ENCODE measurements around the gene ELF2.
"Not testable (repeated sequence)": the region's sequence is repeated elsewhere in the genome, so short reads cannot be mapped to it uniquely, and the experiment has no call there.

Gene ELF2

GRCh38 chr4:139076016-139076744 lies 100.8 kb downstream of the ELF2 start:
- no peak for DNase-seq

DNA sequence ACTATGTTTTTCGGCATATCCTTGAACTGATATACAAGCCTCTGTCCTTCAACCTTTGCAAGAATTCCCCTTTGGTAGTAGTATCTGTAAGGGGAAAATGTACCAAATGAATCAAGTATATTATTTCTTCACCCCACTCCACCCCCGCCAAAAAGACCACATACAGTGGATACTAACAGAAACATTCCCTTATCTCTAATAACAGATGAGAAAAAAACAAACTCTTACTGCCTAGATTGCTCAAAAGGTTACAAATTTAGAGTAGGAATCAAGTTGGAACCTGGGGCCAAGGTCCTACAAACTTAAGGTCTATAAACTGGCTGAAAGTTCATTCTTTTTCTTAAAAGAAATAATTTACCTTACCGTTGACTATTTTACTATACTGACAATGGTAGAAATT lies 116.4 kb downstream of the ELF2 start:
- no peak for DNase-seq

DNA sequence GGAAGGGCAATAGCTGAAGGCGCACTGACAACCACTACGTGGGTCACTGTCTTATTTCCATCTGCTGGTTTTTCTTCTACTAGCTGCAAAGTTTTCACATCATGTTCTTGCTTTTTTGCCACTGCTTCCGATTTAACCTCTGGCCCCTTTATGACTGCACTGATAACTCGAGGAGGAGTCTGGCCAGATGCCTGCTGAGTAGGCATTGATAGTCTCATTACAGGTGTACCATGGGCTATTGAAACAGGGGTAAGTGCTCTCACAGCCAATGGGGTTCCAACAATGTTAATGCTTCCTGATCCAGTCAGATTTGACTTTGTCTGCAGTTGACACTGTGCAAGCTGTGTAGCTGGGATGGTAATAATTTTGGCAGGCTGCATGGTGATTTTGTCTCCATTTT lies 118.0 kb downstream of the ELF2 start:
- not testable (repeated sequence) for DNase-seq

GRCh38 chr4:139054791-139055505 lies 122.1 kb downstream of the ELF2 start:
- DNase-seq: no peak

- no peak for DNase-seq
These were observed 123.1 kb downstream of the ELF2 start for GRCh38 chr4:139053909-139054308.

GRCh38 chr4:139050446-139050845 lies 126.6 kb downstream of the ELF2 start:
- DNase-seq: no peak

- DNase-seq: no peak
These were observed 129.0 kb downstream of the ELF2 start for GRCh38 chr4:139048026-139048425.

- DNase-seq: no peak
These were observed 132.7 kb downstream of the ELF2 start for GRCh38 chr4:139044291-139044690.

GRCh38 chr4:139042981-139043460 lies 134.0 kb downstream of the ELF2 start:
- peak; percentile 32 for DNase-seq

- DNase-seq: no peak
These were observed 138.1 kb downstream of the ELF2 start for GRCh38 chr4:139038874-139039443.

DNA sequence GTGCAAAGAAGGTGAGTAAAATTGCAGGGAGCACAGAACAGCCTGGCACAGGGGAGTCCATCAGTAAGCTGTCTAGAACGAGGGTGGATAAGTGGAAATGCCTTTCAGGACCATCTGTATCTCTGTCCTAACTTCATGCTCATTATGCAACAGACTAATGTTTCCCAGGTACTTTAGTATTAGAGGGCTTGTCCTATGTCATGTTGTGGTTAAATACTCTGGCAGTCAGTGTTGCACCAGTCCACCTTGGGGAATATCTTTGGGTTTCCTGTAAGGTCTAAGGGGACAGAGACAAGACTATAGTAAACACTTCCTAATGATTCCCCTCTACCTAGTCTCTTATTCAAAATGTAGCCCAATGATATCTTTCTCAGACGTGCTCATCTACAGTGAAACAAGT lies 140.1 kb downstream of the ELF2 start:
- no peak for DNase-seq

- no peak for DNase-seq
These were observed 141.4 kb downstream of the ELF2 start for GRCh38 chr4:139035650-139036049.

- peak; percentile 78 for DNase-seq
These were observed 146.3 kb downstream of the ELF2 start for GRCh38 chr4:139030614-139031235.

GRCh38 chr4:139029866-139030363 lies 147.1 kb downstream of the ELF2 start:
- DNase-seq: not testable (repeated sequence)

DNA sequence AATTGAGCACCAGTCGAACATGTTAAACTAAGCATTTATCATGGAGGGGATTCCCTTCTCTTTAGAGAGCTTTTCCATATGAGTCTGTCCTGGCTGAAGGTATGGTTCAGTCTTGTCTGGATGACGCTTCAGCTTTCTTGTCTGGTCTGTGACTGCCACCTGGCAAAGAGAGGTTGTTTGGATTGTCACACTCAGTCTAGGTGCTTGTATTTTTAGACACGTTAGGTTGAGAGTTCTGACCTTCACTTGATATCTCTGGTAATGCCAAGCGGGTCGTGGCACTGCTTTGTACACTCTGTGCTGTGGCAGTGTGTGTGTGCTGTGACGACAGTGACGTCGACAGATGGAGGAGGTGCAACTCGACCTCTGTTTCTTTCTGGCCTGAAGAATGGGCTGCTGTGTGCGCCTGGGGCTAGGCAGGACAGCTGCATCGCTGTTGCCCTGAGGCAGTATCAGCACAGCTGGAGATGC lies 148.8 kb downstream of the ELF2 start:
- peak; percentile 23 for DNase-seq

DNA sequence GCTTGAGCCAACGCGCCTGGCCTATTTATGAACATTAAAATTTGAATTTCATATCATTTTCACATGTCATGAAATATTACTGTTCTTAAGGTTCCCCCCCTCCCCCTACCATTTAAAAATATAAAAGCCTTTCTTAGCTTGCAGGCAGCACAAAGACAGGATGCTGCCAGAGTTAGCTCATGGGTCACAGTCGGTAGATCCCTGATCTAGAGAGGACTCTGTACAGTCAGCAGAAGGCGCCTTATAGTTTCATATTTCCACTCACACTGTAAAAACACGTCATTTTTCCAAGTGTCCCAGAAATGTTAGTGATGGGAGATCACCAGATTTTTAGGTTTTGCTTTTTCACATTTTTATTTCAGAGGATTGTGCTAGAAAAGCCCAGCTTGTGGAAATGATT lies 149.2 kb downstream of the ELF2 start:
- no peak for DNase-seq

DNA sequence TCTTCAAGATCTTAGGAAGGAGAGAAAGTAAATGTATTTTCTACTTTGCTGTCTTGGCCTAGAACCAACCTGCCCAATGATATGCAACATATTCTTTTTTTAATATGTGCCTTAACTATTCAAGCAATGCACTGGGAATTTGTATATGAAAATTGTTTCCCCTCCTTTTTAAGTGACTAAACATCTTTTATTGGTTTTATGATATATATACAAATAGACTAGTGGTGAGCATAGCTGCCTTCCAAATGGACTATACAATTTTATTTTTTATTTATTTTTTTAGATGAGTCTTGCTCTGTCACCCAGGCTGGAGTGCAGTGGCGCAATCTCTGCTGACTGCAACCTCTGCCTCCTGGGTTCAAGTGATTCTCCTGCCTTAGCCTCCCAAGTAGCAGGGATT lies 151.2 kb downstream of the ELF2 start:
- no peak for DNase-seq

DNA sequence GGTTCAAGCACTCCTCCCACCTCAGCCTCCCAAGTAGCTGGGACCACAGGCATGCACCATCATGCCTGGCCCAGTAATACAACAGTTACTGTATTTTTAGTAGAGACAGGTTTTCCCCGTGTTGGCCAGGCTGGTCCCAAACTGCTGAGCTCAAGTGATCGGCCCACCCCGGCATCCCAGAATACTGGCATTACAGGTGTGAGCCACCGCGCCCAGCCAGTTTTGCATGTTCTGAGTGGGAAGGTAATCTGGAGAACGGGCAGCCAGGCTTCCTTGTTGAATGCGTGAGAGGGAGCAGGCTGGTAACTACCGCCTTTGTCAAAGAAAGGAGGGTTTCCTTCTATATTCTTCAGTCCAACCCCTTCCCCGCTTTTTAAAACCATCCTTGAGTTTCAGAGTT lies 152.3 kb downstream of the ELF2 start:
- no peak for DNase-seq

DNA sequence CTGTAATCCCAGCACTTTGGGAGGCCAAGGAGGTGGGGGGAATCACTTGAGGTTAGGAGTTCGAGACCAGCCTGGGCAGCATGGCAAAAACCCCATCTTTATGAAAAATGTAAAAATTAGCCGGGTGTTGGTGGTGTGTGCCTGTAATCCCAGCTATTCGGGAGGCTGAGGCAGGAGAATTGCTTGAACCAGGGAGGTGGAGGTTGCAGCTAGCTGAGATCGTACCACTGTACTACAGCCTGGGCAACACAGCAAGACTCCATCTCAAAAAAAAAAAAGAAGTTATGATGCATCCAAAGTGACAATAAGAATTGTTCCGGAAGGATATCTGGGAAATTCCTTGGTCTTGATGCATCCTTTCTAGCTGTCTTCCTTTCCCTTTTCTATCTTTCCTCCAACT lies 154.2 kb downstream of the ELF2 start:
- no peak for DNase-seq

GRCh38 chr4:139021071-139021470 lies 155.9 kb downstream of the ELF2 start:
- DNase-seq: not testable (repeated sequence)

DNA sequence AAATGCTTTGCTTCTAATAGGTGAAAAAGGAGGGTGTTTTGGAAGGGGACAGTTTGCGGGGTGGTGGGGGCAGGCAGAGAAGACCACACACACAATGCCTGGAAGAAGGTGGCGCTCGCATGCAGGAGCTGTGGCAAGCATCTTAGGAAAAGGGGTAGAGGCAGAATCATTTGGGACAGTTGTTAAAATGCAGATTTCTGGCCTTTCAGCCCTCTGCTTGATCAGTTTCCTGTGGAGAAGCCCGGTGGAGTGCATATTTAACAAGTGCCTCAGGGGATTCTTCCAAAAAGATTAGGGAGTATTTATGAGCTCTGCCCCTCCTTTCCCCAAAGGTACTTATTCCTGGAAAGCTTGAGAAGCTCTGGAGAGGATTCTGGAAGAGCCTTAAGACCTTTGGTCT lies 156.6 kb downstream of the ELF2 start:
- no peak for DNase-seq

DNA sequence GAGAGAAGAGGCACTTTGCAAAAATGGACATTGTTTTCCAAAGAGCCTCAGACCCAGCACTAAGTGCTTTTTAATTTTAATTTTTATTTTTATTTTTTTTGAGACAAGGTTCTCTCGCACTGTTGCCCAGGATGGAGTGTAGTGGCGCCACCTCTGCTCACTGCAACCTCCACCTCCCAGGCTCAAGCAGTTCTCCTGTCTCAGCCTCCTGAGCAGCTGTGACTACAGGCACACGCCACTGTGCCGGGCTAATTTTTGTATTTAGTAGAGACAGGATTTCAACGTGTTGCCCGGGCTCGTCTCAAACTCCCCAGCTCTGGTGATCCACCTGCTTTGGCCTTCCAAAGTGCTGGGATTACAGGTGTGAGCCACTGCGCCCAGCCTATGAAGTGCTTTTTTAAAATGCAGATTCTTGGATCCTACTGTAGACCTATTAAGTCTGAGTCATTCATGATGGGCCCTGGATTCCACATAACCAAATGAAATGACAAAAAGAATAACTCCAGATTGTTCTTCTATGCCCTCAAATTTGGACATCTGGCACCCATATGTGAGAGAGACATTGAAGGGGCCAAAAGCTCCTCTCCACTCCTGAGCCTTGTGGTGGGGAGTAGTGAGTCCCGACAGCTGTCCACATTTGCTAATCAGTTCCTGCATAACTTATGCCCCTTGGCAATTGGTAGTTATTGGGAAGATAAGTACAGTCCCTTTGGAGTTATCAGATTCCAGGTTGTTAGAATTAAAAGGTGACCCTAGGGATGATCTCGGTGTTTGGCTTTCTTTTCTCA lies 157.9 kb downstream of the ELF2 start:
- DNase-seq: no peak
